ENCODE data around the gene GABRG3.
A peak's percentile ranks its signal among the peaks of the same experiment; 100 is the strongest.

The GABRG3 gene

DNA sequence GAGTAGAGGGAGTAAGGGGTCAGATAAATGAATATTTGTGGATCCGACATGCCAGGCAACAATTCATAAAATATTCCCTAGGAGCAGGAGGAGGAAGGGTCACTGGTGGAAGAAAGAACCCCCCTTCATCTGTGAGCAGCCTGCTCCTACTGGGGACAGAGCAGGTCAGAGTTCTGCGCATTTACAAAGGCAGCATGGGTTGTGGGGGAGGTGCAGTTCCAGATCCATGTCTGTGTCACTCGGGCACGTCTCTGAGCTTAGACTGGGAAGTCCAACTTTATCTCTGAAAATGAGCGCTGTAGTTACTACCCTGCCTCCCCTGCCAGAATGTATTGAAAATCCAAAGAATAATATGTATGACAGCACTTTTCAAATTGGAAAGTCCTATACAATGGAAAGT is 115.2 kb downstream of the GABRG3 start:
- Histone ChIP-seq H3K27me3 (ENCODE audit: insufficient read depth, insufficient read length) (no peaks in the 10 kb centered on the region), H3K4me3 (ENCODE audit: insufficient read length, low read depth) (no peak overlapping the region), H3K4me1 (ENCODE audit: insufficient read depth, insufficient read length) (peaks cover 5% of the 10 kb centered on the region), H3K9ac (ENCODE audit: insufficient read length, low read depth) (no peak overlapping the region), H3K9me3 (ENCODE audit: insufficient read depth, low read length) (peaks cover 7% of the 10 kb centered on the region; the same call in 1 of the 2 replicates), H3K36me3 (ENCODE audit: insufficient read depth, insufficient read length, low read length) (no peaks in the 10 kb centered on the region)
- TF ChIP-seq YY1 (IDR thresholded peaks at IDR 0.05; ENCODE audit: insufficient read depth, insufficient read length) (no peak), SUZ12 (IDR thresholded peaks at IDR 0.05; ENCODE audit: extremely low read depth, insufficient read depth, insufficient read length) (no peak), ZNF274 (IDR thresholded peaks at IDR 0.05; ENCODE audit: low read depth, low read length) (no peak)
- DNase-seq (ENCODE audit: low read depth, low spot score): peak; percentile 23

GRCh38 chr15:27086805-27087204 is 115.8 kb downstream of the GABRG3 start:
- Histone ChIP-seq H3K4me1 (ENCODE audit: insufficient read depth, insufficient read length) (peaks cover 5% of the 10 kb centered on the region), H3K27me3 (ENCODE audit: insufficient read depth, insufficient read length) (no peaks in the 10 kb centered on the region), H3K4me3 (ENCODE audit: insufficient read length, low read depth) (no peak overlapping the region), H3K9ac (ENCODE audit: insufficient read length, low read depth) (no peak overlapping the region), H3K9me3 (ENCODE audit: insufficient read depth, low read length) (peaks cover 7% of the 10 kb centered on the region; the same call in 1 of the 2 replicates), H3K36me3 (ENCODE audit: insufficient read depth, insufficient read length, low read length) (no peaks in the 10 kb centered on the region)
- DNase-seq (ENCODE audit: low read depth, low spot score): no peak
- TF ChIP-seq ZNF274 (IDR thresholded peaks at IDR 0.05; ENCODE audit: low read depth, low read length) (no peak), SUZ12 (IDR thresholded peaks at IDR 0.05; ENCODE audit: extremely low read depth, insufficient read depth, insufficient read length) (no peak), YY1 (IDR thresholded peaks at IDR 0.05; ENCODE audit: insufficient read depth, insufficient read length) (no peak)

DNA sequence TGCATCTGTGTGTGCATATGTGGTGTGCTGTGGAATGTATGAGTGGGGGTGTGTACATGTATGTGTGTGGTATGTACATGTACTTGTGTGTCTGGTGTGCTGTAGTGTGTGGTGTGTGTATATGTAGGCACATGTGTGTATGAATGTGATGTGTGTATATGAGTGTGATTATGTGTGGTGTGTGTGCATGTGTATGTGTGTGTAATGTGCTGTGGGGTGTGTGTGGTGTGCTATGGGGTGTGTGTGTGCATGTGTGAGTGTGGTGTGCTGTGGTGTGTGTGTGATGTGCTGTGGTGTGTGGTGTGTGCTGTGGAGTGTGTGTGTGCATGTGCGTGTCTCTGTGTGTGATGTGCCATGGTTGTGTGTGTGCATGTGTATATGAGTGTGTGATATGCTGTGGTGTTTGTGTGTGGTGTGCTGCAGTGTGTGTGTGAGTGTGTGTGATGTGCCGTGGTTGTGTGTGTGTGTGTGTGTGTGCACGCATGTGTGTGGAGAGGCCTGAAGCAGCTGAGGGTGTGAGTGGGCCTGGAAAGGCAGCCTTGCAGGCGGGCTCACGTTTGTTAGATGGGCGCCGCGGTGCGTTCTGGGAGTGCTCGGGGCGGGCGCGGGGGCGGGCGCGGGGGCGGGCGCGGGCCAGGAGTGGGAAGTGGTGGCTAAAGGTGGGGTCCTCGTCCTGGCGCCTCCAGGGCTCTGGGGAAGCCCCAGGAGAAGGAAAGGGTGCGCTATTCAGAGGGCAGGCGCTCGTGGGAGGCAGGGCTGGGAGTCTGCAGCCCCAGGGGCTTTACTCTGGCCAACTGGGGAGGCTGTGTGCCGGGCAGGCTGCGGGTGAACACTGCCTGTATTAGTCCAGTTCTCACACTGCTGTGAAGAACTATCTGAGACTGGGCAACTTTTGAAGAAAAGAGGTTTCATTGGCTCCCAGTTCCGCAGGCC is 116.9 kb downstream of the GABRG3 start:
- DNase-seq (ENCODE audit: low read depth, low spot score): no peak
- Histone ChIP-seq H3K4me1 (ENCODE audit: insufficient read depth, insufficient read length) (peaks cover 5% of the 10 kb centered on the region), H3K27me3 (ENCODE audit: insufficient read depth, insufficient read length) (no peaks in the 10 kb centered on the region), H3K4me3 (ENCODE audit: insufficient read length, low read depth) (no peak overlapping the region), H3K36me3 (ENCODE audit: insufficient read depth, insufficient read length, low read length) (no peaks in the 10 kb centered on the region), H3K9ac (ENCODE audit: insufficient read length, low read depth) (no peak overlapping the region), H3K9me3 (ENCODE audit: insufficient read depth, low read length) (peaks cover 7% of the 10 kb centered on the region; the same call in 1 of the 2 replicates)
- TF ChIP-seq ZNF274 (IDR thresholded peaks at IDR 0.05; ENCODE audit: low read depth, low read length) (no peak), YY1 (IDR thresholded peaks at IDR 0.05; ENCODE audit: insufficient read depth, insufficient read length) (no peak)

DNA sequence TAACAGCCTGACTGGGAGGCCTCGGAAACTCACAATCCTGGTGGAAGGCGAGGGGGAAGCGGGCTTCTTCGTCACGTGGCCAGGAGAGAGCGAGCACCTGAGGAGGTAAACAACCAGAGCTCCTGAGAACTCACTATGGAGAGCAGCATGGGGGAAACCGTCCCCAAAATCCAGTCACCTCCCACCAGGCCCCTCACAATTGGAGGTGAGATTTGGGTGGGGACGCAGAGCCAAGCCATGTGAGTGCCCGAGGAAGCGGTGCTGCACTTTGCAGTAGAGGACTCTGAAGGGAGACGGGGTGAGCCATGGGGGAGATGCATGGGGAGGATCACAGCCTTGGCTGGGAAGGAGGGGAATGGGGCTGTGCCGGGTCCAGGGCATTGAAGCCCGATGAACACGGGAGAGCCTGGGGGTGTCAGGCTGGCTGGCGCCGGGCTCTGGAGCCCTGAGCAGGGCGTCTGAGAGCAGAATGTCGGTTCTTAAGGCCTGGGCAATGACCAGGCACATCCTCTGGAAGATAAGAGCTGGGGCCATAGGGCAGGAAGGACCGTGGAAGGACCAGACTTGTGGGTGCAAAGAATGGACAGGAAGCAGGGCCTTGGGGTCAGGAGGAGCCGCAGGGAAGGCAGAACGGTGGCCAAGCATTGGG is 117.7 kb downstream of the GABRG3 start:
- Histone ChIP-seq H3K9me3 (ENCODE audit: insufficient read depth, low read length) (peaks cover 7% of the 10 kb centered on the region; the same call in 1 of the 2 replicates), H3K27me3 (ENCODE audit: insufficient read depth, insufficient read length) (no peaks in the 10 kb centered on the region), H3K4me3 (ENCODE audit: insufficient read length, low read depth) (no peak overlapping the region), H3K9ac (ENCODE audit: insufficient read length, low read depth) (no peak overlapping the region), H3K4me1 (ENCODE audit: insufficient read depth, insufficient read length) (peaks cover 5% of the 10 kb centered on the region), H3K36me3 (ENCODE audit: insufficient read depth, insufficient read length, low read length) (no peaks in the 10 kb centered on the region)
- TF ChIP-seq ZNF274 (IDR thresholded peaks at IDR 0.05; ENCODE audit: low read depth, low read length): no peak
- no peak for DNase-seq (ENCODE audit: low read depth, low spot score)

DNA sequence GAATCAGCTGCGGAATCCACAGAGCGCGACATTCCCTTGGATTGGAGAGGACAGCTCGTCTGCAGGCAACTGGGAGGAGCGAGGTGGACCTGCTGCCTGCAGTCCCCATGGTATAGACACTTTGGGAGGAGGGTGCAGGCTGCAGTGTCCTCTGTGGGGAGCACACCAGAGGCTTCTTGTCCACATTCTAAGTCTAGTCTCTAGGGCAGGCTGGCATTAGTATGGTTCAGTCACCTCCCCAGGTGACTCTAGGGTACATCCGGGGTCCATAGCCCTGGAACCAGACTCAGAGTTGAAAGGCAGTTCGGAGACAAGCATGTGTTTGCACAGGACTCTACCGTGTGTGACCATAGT is 118.2 kb downstream of the GABRG3 start:
- Histone ChIP-seq H3K27me3 (ENCODE audit: insufficient read depth, insufficient read length) (no peaks in the 10 kb centered on the region), H3K36me3 (ENCODE audit: insufficient read depth, insufficient read length, low read length) (no peaks in the 10 kb centered on the region), H3K4me1 (ENCODE audit: insufficient read depth, insufficient read length) (peaks cover 5% of the 10 kb centered on the region), H3K4me3 (ENCODE audit: insufficient read length, low read depth) (no peak overlapping the region), H3K9ac (ENCODE audit: insufficient read length, low read depth) (no peak overlapping the region), H3K9me3 (ENCODE audit: insufficient read depth, low read length) (peaks cover 7% of the 10 kb centered on the region; the same call in 1 of the 2 replicates)
- TF ChIP-seq YY1 (IDR thresholded peaks at IDR 0.05; ENCODE audit: insufficient read depth, insufficient read length) (no peak), ZNF274 (IDR thresholded peaks at IDR 0.05; ENCODE audit: low read depth, low read length) (no peak), SUZ12 (IDR thresholded peaks at IDR 0.05; ENCODE audit: extremely low read depth, insufficient read depth, insufficient read length) (no peak)
- no peak for DNase-seq (ENCODE audit: low read depth, low spot score)

DNA sequence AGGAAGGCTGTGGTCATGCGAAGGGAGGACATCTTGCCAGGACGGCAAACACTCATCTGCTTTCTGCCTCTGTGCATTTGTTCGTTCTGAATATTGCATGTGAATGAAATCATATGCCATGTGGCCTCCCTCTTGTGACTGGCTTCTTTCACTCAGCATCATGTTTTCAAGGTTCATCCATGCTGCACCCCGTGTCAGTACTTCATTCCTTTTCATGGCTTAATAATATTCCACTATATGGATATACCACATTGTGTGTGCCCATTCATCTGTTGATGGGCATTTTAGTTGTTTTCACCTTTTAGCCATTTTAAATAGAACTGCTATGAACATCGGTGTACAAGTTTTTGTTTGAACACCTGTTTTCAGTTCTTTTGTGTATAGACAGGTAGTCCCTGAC is 118.7 kb downstream of the GABRG3 start:
- no peak for TF ChIP-seq ZNF274 (IDR thresholded peaks at IDR 0.05; ENCODE audit: low read depth, low read length)
- TF ChIP-seq YY1 (IDR thresholded peaks at IDR 0.05; ENCODE audit: insufficient read depth, insufficient read length): no peak
- TF ChIP-seq SUZ12 (IDR thresholded peaks at IDR 0.05; ENCODE audit: extremely low read depth, insufficient read depth, insufficient read length): no peak
- H3K9me3 ChIP-seq (ENCODE audit: insufficient read depth, low read length): peaks cover 7% of the 10 kb centered on the region; the same call in 1 of the 2 replicates

DNA sequence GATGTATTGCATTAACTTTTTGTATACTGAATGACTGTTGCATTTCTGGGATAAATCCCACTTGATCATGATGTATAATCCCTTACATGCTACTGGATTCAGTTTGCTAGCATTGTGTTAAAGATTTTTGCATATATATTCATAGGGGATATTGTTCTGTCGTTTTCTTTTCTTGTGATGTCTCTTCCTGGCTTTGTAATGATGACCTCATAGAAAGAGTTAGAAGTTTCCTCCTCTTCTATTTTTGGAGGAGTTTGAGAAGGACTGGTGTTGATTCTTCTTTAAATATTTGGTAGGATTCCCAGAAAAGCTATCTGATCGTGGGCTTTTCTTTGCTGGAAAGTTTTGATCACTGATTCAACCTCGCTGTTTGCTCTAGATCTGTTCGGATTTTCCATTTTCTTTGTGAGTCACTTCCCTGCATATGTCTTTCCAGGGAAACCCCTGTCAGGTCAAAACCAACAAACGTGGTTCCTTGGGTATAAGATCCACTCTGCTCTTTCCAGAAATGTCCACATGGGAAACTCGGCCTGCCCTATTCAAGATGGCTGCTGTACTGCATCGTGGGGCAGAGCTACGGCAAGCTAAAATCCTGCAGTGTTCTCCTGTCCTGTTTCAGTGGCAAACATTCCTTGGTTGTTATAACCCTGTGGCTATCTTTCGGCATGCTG is 120.4 kb downstream of the GABRG3 start:
- Histone ChIP-seq H3K4me1 (ENCODE audit: insufficient read depth, insufficient read length) (peaks cover 7% of the 10 kb centered on the region), H3K36me3 (ENCODE audit: insufficient read depth, insufficient read length, low read length) (no peaks in the 10 kb centered on the region), H3K27me3 (ENCODE audit: insufficient read depth, insufficient read length) (no peaks in the 10 kb centered on the region), H3K9ac (ENCODE audit: insufficient read length, low read depth) (no peak overlapping the region), H3K9me3 (ENCODE audit: insufficient read depth, low read length) (peaks cover 7% of the 10 kb centered on the region; the same call in 1 of the 2 replicates), H3K4me3 (ENCODE audit: insufficient read length, low read depth) (no peak overlapping the region)
- DNase-seq (ENCODE audit: low read depth, low spot score): no peak
- TF ChIP-seq ZNF274 (IDR thresholded peaks at IDR 0.05; ENCODE audit: low read depth, low read length) (no peak), SUZ12 (IDR thresholded peaks at IDR 0.05; ENCODE audit: extremely low read depth, insufficient read depth, insufficient read length) (no peak), YY1 (IDR thresholded peaks at IDR 0.05; ENCODE audit: insufficient read depth, insufficient read length) (no peak)

More for the DNA sequence above, 118.7 kb downstream of the GABRG3 start:
- no peaks in the 10 kb centered on the region for H3K36me3 ChIP-seq (ENCODE audit: insufficient read depth, insufficient read length, low read length)
- peaks cover 5% of the 10 kb centered on the region for H3K4me1 ChIP-seq (ENCODE audit: insufficient read depth, insufficient read length)
- H3K4me3 ChIP-seq (ENCODE audit: insufficient read length, low read depth): no peak overlapping the region
- H3K27me3 ChIP-seq (ENCODE audit: insufficient read depth, insufficient read length): no peaks in the 10 kb centered on the region
- no peak for DNase-seq (ENCODE audit: low read depth, low spot score)
- H3K9ac ChIP-seq (ENCODE audit: insufficient read length, low read depth): no peak overlapping the region
